H1 (cell line): ENCODE data around the gene NPAS4. TPM values are rescaled to one million over a fixed set of nuclear protein-coding genes. Genes with fewer than 3 reads are reported as not detected.

Experiments used
- CBX5 ChIP-seq: fragments of 300-800, 300-1000 bp; sonication (generic); IDR thresholded peaks from 2 replicates; pipeline ENCODE4 v1.7.1; 2016; ENCODE audit warnings: antibody characterized with exemption, low read length, low read depth
- HDAC2 ChIP-seq, 2 experiments: fragments of 300-600 bp in 1 of 2; sonication (generic) in 1 of 2; IDR thresholded peaks; 2 replicates each; pipeline ENCODE4 v1.6.1; 2011 to 2012; ENCODE audit warnings: low read depth in 2 of 2, low read length in 2 of 2, mild to moderate bottlenecking in 2 of 2, moderate library complexity in 2 of 2, borderline replicate concordance in 1 of 2, inconsistent platforms in 1 of 2
- MAFK ChIP-seq: IDR thresholded peaks from 2 replicates; pipeline ENCODE4 v1.6.1; 2012; ENCODE audit warnings: low read depth, mild to moderate bottlenecking, improper control_type of control experiment, low read length
- SUZ12 ChIP-seq: fragments of 200-600 bp; sonication (generic); IDR thresholded peaks from 2 replicates; pipeline ENCODE4 v1.6.1; 2012; ENCODE audit warnings: mild to moderate bottlenecking, inconsistent platforms, low read length, moderate library complexity, mixed read lengths
- polyA plus RNA-seq, 7 experiments: library from polyadenylated mRNA; depleted of rRNA in 3 of 7; stranded (reverse) in 5 of 7; unstranded in 2 of 7; fragments of >200 nt in 5 of 7; fragments of 200-250 nt in 2 of 7; gene quantifications; 1 replicate in 5 of 7; 2 replicates in 1 of 7; 4 replicates in 1 of 7; pipeline versions ENCODE4 v1.2.1 to v1.2.3, GENCODE V29; 2011 to 2013; ENCODE audit warnings: missing spikeins in 2 of 7, mixed read lengths in 2 of 7
- total RNA-seq: library from RNA; stranded (reverse); fragmentation: NEBNext Ultra II Directional; extraction: Animal tissue kit (Norgen Biotek cat#: 25700); gene quantifications from 2 replicates; pipeline ENCODE4 v1.2.1, GENCODE V29; 2021

The NPAS4 gene
- total and polyA plus RNA-seq, 2 of the 8 experiments (the other 6 are each of a cell fraction or from before 2014, with no cell fraction given): 0.73 to 0.99 TPM

GRCh38 chr11:66420671-66421476 lies at the start of gene NPAS4 (continued):
- TF ChIP-seq HDAC2 (IDR thresholded peaks at IDR 0.05; ENCODE audit: borderline replicate concordance in 1 of 2, low read depth in 2 of 2, low read length in 2 of 2): no peak
- TF ChIP-seq MAFK: no peak
- TF ChIP-seq CBX5: no peak
- TF ChIP-seq SUZ12: peak; percentile 74; the same call in 1 of the 2 replicates
